Renal cortex interstitium (tissue), 11 donors: ENCODE results near the gene SPTLC3. TPM values are rescaled to one million over a fixed set of nuclear protein-coding genes. Genes with fewer than 3 reads are reported as not detected.
A peak's percentile ranks its signal among the peaks of the same experiment; 100 is the strongest.
"Not testable (repeated sequence)": the region's sequence is repeated elsewhere in the genome, so short reads cannot be mapped to it uniquely, and the experiment has no call there.

Source experiments
- DNase-seq, 11 donors: peaks; one replicate each; pipeline ENCODE4 v3.0.0-alpha.2; 2013; ENCODE audit warnings: low read depth in 9 of 11, low spot score in 4 of 11; ENCODE audit errors: extremely low read depth in 1 of 11
- polyA plus RNA-seq, 3 donors: library from polyadenylated mRNA; unstranded; fragments of 120-200 nt; gene quantifications; one replicate each; pipeline ENCODE4 v1.2.1, GENCODE V29; 2013; ENCODE audit not compliant: insufficient read length in 3 of 3

The SPTLC3 gene
- polyA plus RNA-seq, 3 donors: 16.5 to 22.2 (median 18.5) TPM

DNA sequence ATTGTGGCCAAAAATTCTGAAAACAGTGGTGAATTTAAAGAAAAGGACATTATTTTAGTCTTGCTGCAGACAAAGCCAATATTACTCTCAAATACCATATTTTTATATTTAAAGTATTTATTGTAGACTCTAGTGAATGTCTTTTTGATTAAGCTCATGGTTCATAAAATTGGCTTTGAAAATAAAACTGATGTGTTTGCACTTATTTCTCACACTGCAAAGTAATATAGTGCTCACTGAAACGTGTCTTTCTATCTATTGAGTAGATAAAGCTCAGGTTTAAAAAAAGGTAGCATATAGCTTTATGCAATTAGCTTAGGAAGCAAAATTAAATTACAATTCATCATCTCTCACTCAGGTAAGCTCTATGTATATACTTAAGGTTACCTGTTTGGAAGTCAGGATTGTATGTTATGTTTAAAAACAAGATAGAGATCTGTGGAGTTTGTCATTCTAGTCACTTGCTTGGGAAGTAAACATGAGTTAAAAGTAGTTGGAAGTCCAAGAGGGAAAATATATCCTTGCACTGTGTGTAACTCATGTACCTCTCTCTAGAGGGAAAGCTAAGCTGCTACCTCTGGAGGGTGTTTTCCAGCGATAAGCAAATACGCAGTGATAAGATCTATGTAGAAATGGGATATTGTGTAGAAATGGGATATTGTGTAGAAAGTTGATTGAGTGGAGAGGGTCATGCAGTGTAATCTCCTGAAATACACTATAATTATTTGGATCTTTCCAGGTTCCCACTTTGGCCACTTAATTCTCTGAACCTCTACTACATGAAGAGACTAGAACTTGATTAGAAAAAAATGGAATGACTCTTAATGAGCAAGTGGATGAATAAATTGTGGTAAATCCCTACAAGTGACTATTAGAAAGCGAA lies 29.9 kb upstream of the SPTLC3 start:
- no peak for DNase-seq

DNA sequence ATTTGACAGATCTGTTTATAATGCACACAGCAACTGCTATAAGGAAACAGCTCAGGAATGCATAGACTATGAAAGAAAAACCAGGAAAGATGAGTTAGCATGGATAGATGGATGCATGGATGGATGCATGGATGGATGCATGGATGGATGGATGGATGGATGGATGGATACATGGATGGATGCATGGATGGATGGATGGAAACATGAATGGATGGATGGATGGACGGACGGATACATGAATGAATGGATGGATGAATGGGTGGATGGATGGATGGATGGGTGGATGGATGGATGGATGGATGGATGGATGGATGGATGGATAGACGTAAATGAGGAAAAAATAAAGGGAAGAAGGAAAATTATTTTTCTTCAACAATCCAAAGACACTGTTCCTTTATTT lies 29.1 kb upstream of the SPTLC3 start:
- DNase-seq: not testable (repeated sequence)

DNA sequence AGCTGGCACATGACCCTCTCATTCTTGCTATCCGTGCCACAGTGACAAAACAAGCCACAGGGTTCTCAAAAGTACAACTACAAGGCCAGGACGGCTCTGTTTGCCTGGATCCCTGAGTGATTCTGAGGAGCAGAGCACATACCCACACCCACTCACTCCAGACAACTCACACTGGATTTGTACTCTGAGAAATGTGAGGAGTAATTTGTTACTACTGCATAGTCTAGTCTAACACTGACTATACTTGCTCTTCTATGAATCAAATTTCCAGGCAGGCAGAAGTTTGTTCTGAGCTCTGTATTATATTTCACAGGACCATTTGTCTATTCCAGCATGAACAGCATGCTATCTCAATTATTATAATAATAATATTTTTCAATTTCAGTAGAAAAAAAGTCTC lies 26.7 kb upstream of the SPTLC3 start:
- no peak for DNase-seq

DNA sequence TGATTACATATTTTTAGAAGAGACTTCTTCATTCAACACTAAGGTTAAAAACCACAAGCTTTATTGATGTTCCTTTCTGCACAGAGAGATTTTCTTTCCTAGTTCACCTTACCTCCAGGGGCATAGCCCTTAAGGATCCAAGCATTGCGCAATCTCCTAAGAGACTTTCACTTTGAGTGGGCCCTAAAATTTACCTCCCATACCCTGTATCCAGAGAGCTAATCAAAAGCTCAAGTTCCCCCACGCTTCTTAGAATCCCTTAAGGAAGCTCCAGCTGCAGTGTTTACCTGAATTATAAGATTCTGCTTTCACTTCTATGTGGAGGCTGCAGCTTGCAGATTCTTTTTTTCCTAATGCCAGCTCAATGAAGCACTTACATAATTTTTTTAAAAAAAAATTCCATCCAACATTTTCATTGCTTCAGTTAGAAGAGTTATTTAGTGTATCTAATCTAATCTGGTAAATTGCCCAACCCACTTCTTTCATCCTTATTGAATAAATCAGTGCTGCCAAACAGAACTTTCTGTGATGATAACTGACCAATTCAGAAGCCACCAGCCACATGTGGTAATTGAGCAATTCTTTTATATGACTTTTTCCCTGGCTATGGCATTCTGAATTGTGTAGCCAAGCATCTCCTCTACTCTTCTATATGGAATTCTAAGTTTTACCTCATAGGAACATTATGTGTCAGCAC lies 24.6 kb upstream of the SPTLC3 start:
- DNase-seq: no peak

DNA sequence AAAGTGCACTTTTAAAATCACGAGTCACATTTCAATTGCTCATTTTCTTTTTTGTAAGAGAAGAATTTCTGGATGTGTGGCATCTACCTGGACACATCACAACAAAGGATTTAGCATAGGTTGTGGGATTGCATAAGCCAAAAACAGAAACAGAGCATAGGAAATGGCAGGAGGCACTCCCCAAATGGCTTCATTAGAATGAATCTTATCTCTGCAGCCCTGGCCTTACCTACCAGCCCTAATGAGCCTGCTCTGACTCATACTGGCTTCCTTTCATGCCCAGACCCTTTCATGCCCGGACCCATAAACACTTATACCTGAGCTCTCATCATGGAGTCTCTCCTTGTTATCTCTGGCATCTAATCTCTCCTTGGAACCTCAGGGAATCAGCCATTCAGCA lies 23.9 kb upstream of the SPTLC3 start:
- no peak for DNase-seq

DNA sequence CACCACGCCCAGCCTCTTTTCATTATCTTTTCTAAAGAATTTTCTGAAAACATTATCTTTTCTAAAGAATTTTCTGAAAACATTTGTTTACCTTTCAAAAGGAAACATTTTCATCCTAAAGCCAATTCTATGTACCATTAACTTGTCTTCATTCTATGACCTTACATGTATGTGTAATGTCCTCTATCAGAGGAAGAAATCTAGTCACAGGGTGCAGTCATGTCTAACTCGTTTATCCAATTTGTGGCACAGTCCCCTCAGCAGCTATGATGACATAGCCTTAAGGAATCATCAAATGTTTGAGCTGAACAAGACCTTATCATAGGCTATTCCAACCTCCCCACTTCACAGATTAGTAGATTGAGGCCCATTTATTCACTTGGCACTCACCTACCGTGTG lies 21.5 kb upstream of the SPTLC3 start:
- DNase-seq: no peak

GRCh38 chr20:12989586-12990115 lies 19.1 kb upstream of the SPTLC3 start:
- no peak for DNase-seq

DNA sequence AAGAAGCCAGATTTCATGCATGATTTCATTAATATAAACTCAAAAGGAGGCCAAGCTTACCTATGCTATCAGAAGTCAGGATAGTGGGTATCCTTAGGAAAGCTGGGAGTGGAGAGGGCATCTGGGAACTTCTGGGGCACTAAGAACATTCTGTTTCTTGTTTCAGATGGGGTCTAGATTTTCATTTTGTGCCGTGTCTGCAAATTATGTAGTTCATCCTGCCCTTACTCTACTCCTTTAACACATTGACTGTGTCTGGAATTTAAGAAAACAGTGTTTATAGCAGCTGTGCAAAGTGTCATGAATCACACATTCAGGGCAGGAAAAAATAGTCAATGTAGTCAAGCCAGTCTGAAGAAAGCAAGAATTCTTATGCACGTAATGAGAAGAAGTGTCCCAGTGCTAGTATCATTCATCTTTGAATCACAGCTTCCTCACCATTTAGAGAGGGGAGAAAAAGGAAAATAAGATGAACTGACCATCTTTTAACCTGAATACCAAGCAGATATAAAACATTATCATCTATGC lies 11.6 kb upstream of the SPTLC3 start:
- DNase-seq: no peak

- no peak for DNase-seq
Measured at GRCh38 chr20:12998046-12998445, 10.7 kb upstream of the SPTLC3 start.

- DNase-seq: no peak
Measured at GRCh38 chr20:12999201-12999600, 9.6 kb upstream of the SPTLC3 start.

DNA sequence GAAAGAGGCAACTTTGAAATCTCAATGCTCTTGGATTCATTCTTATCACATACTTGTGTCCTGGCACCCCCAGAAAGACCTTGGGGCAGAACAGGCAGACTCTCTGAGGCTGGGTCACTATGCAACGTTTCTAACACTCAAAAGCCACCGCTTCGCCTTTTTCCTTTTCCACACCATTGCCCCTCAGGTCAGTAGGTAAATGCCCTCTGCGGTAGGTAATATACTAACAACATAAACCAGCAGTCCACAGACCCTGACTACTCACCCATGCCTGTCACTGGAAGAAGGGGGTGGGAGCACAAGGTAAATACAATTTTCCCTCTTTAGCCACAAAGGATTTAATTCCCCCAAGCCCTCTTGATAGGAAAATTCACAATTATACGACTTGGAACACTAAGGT lies 6.5 kb upstream of the SPTLC3 start:
- DNase-seq: peak in 4 of 11 donors; percentile 7 to 32 (median 20)

DNA sequence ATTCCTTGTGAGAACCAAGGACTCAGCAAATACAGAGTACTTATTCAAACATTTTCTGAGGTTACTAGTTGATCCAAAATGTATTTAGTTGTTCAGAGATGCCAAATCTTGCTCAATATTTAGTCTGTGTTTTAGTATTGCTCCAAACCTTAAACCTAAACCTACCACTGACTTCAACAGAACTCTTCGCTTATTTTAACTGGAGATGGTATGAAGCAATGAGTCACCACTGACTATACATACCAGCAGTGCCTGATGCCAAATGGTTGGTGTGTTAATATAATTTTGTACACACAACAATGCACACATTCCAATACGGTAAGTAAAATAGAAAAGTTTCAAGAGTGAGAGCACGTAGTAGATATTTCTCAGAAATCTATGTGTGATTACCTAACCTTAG lies 1.9 kb upstream of the SPTLC3 start:
- DNase-seq: no peak

DNA sequence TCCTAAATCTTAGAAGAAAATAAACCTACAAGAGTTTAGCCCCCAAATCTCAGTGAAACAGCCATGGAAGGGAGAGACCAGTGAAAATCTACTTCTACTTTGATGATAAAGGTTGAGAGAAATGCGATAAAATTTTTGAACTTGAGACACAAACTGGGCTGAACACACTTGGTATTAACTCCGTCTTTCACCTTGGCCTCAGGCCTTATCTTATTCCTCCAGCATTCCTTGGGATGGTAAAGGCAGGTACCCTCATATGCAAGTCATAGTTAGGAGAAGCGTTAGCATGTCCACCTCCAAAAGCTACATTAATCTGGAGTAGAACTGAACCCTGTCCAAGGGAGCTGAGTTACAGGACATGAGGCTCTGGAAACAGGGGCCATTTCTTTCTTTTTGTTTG lies 1.2 kb upstream of the SPTLC3 start:
- DNase-seq: no peak

DNA sequence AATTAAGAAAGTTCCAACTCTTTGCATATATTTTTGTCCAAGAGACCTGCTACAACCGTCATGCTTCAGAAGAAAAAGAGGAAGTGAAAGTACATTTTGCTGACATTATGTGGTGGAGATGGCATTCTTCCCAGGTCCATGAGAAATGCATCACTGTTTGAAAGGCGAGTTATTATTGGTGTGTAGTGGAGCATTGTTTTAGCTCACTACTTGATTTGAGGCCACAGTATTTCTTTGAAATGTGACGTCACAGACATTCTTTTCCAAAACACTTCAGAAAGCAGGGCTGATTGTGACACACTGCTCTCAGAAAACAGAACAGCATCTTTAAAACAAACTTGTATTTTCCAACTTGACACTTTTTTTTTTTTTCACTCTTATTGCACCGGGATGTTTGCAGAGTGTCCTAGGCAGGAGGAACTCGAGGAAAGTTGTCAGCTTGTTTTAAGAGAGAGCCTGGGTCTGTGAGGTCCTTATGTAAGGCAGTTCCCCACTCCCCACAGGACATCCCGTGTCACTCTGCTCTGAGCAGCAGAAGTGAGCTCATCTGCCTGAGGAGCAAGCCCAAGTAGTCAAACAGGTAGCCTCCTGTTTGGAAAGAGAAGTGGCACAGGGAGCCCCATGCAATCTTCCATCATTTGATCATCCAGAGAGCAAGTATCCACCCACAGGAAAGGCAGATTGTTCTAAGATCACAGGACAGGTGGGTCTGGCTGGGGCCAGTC lies 1.1 kb downstream of the SPTLC3 start:
- peak; percentile 29 to 76 (median 52) for DNase-seq

- DNase-seq: no peak
Measured at GRCh38 chr20:13012886-13013285, 4.1 kb downstream of the SPTLC3 start.

DNA sequence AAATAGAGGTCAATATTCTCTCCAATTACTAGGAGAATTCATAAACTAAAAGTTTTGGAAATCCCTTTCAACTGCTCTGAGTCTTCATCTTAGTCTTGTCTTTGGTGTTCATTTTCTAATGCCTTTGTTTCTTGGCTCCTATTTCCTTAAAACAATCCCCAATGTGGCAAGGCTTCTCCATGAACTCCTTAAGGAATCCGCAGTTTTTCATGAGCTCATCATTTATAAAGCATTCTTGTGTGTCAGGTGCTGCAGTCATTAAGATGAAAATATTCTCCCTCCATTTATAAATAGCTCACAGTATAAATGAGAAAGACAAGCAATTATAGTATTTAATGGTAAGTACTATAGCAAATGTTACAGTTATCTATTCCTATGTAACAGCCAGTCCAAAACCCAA lies 4.6 kb downstream of the SPTLC3 start:
- no peak for DNase-seq

DNA sequence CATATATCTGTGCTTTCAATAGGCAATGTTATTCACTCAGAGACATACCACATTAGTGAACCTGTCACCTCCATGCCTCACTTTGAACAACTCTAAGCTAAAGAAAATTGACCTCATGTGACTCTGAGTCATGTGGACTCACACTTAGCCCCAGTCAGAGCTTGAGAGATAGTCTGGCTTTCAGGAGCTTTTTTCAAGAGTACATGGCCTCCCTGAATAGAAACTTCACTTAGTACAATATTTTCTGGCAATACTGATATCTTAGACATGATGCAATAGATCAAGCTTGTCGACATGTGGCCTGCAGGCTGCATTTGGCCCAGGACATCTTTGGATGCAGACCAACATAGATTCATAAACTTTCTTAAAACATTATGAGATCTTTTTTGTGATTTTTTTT lies 8.5 kb downstream of the SPTLC3 start:
- DNase-seq: no peak

DNA sequence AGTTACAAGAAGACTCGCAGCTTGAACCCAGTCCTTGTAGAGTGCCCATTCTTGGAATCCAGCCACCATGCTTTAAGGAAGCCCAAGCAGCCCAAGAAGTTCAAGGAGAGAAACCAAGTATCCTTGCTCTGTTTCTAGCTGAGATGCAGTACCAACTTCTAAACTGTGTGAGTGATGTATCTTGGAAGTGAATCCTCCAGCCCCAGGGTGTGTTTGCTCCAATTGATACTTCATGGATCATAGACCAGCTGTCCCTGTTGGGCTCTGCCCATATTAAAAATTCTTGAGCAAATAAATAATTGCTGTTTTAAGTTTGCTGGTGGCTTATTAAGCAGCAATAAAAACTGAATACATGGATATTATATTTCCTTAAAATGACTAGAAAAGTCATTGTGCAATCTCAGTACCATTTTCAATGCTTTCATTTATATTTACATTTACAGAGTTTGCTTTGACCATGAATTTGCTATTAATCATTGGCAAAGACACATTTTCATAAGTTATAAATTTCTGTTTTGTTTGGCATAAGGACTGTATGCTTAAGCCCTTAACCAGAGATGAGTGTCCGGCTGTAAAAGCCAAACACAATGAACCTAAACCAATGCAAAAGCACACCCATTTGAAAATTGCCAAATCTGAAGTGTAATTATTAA lies 9.2 kb downstream of the SPTLC3 start:
- no peak for DNase-seq
